ENCODE data around the gene ADAMTS15. TPM values are rescaled to one million over a fixed set of nuclear protein-coding genes. Genes with fewer than 3 reads are reported as not detected.

The ADAMTS15 gene
- total RNA-seq, 1 donor from 2014 or later: 43.5 TPM

DNA sequence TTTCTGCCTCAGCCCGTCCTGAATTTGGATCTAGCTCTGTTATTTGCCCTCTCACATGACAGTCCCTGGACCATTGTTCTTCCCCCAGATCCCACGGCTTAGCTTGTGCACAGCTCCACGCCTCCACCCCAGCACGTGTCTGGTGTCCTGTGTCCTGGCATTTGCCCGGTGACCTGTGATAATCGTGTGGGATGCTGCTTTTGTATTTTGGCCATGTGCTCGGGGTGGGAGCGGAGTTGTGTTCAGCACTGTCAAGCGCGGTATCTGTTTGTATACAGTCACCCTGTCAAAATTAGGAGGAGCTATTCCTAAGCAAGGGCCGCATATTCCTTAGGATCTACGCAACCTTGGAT lies 31.9 kb upstream of the ADAMTS15 start:
- DNase-seq: no peak
- intact Hi-C loops (cut with DNase I): no loop called here
- ATAC-seq (ENCODE audit: poor library complexity): no peak

DNA sequence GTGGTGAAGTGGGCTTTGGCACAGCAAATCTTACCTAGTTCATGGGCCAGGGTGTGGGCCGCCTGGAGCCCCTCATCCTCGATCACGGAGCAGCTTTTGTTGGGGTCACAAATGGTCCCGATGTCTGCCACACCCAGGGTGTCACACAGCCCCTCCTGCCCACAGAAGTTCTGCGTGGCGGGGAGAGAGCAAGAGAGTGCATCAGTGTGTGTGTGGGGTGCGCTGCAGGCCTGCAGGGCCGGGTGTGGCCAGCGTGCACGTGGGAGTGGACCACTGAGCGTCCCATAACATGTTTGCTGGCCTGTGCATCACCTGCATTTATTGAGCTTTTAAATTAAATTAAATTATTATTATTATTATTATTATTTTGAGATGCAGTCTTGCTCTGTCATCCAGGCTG lies 31.5 kb upstream of the ADAMTS15 start:
- intact Hi-C loops (cut with DNase I): no loop called here
- no peak for ATAC-seq (ENCODE audit: poor library complexity)
- no peak for DNase-seq

DNA sequence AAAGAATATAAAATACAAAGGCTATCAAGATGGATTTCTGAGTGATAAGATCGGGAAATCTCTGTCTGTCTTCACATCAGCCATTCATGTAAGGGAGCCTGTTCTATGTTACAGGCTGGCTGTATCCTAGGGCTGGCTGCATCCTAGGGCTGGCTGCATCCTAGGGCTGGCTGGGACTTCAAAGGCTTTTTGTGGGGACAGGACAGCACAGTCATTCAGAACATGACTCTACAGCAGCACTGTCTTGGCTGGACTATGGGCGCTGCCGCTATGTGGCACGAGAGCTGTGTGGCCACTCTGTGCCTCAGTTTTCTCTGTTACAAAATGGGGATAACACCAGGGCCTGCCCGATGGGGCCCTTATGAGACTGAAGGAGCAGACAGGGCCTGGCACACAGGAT lies 30.2 kb upstream of the ADAMTS15 start:
- ATAC-seq (ENCODE audit: poor library complexity) (no peak), DNase-seq (no peak)
- intact Hi-C loops (cut with DNase I): no loop called here

DNA sequence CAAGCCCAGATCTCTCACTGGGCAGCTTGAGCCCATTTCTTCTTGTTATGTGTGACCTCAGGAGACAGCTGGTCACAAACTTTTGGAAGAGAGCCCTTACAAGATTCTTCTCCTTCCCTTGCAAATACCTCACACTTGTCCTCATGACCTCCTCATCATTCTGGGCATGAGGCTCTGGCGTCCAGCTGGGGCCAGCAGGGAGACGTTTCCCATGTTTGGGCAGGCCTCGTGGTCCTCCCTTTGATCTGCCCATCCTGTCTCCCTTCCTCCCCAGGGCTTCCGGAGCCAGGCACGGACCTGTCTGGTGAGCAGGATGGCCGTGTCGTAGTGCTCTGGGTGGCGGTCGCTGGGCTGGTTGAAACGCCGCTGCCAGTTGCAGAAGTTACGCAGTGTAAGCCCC lies 29.7 kb upstream of the ADAMTS15 start:
- intact Hi-C loops (cut with DNase I): no loop called here
- DNase-seq (no peak), ATAC-seq (ENCODE audit: poor library complexity) (no peak)

DNA sequence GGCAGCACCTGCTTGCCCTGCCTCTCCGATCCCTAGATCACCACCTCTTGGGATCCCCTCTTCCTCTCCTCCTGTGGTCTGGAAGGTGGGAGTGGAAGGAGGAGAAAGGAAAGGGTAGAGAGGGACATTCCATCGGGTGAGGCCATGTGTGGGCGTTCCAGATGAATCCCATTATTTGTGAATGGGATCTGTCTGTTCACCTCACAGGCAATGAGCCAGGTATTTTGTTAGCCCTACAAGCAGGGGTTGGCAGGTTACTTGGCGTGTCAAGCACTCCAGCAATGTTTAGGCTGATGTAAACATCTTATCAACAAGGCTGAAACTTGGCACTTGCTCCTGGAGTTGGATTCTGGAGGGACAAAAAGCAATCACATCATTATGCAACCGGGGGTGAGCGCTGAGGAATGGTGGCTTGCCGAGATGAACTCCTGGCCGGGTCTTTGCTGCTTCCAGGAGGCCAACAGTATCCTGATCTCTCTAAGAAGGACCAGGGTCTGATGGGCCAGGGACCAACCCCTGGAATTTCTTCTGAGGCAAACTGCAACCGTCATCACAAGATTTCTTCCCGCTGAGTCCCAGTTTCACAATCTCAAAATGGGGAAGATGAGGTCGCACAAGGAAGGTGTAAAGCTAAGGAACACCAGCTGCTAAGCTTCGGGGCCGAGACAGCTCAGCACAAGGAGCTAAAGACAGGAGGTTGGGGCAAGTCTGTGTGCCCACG lies 27.8 kb upstream of the ADAMTS15 start:
- intact Hi-C loops (cut with DNase I): loop anchor here (5.0 kb wide), 1 partner anchor 208 kb away; no protein-coding TSS in a partner anchor
- ATAC-seq (ENCODE audit: poor library complexity) (peak; percentile 26), DNase-seq (no peak)

DNA sequence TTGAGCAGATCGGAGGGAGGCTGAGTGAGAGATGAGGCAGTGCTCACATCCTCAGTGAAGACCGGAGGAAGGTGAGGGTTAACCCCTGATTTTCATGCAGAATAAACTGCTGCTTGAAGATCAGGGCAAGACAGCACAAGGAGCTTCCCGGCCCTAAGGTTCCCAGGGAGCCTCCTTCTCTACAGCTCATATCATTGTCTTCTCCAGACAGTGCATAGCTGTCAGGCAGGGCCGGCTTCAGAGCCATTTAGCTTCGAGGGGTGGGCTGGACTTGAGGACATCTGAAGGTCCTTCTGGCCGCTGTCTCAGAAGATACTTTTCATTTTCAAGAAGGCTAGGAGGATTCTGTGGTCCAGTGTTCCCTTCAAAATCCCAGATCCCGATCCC lies 27.3 kb upstream of the ADAMTS15 start:
- intact Hi-C loops (cut with DNase I): loop anchor here (5.0 kb wide), 1 partner anchor 209 kb away; no protein-coding TSS in a partner anchor
- DNase-seq (no peak), ATAC-seq (ENCODE audit: poor library complexity) (no peak)

DNA sequence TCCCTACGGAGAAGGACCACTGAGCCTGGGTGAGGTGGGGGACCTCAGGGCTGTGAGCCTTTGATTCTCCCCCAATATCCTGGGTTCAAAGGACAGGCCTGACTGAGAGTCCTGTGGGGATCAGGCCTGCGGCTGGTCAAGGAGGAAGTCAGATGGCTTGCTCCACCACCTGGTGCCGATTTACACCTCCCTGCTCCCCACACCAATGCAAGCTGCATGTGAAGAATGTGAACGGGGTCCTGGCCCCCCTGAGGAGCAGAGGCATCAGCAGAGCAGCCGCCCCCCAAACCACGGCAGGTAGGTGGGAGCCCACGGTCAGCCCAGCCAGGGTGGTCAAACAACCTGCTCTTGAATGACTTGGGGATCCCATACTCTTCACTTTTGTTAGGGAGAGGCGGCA lies 26.7 kb upstream of the ADAMTS15 start:
- intact Hi-C loops (cut with DNase I): loop anchor here (5.0 kb wide), 1 partner anchor 209 kb away; no protein-coding TSS in a partner anchor
- ATAC-seq (ENCODE audit: poor library complexity) (no peak), DNase-seq (no peak)

DNA sequence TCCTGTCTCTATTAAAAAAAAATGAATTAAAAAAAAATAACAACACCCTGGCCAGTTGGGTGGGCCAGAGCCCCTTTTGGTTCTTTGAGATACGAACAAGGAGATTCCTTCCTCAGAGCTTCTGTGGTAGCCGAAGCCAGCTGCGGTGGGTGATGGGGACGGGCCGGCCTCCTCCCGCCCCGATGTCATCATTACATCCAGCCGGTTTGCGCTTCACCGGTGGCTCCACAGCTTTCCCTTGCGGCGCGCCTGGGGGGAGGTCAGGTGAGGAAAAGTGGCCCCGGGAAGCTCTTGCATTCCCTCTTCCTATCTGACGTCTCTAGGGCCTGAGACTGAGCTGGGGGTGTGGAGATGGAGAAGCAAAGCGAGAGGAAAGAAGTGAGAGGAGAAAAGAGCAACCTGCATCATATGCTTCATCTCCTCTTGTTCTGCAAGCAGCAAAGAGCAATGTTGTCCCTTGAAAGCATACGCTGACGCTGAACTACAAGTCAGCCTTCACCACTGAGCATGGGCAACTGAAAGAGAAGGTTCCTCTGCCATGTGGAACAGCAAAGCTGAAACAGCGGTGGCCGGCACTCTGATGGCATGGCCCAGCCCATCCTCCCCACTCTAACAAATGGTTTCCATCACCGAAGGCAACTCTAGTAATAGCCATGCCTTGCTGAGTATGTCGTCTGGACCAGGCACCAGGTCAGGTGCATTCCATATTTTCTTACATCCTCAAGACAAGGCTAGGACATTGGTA lies 26.0 kb upstream of the ADAMTS15 start:
- DNase-seq: no peak
- ATAC-seq (ENCODE audit: poor library complexity): no peak
- intact Hi-C loops (cut with DNase I): loop anchor here (5.0 kb wide), 1 partner anchor 210 kb away; no protein-coding TSS in a partner anchor

DNA sequence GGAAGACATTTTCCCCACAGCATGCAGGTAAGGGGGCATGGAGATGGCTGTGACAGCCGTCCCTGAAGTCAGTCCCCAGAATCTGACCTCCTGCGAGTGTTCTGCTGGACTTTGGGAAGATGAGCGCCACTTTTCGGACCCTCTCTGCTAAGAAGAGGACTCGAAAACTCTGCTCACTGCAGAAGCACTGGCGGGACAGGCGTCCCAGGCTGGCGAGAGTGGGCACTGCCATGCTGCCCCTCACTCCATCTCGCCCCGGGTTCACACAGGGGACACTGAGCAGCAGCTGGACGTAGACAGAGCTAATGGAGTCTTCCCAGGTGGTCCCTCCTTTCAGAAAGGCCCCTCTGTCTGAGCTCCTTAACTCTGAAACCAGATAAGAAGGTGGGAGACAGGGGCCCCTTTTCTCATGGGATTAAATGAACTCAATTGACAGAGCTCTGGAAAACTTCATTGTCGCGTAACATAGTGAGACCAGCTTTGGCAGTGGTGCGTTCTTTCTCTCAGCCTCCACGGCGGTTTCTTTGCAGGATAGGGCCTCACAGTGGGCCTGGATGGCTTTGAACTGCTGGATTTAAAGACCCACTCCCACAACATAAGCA lies 24.8 kb upstream of the ADAMTS15 start:
- ATAC-seq (ENCODE audit: poor library complexity) (no peak), DNase-seq (no peak)
- intact Hi-C loops (cut with DNase I): loop anchor here (5.0 kb wide), 1 partner anchor 211 kb away; no protein-coding TSS in a partner anchor

DNA sequence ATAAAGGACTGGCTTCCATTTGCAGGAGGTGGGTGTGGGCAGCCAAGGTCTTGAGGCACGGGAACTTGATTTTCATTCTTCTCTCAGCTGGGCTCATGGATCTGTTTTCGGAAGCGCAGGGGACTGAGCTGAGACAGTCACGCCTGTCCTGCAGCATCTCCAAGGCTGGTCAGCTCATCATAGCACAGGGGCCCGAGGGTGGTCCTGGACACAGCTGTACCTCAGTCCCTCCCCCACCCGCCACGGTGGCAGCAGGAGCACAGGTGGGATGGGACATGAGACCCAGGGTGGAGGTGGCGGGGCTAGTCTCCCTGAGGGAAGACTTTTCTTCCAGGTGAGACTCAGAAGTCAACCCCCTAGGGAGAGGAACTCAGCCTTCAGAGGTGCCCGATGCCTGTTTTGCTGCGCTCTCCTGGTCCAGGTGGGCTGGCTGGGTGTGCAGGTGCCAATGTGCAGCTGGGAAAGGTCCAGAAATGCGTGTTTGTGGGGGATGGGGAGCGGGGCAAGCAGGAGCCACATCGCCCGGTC lies 23.8 kb upstream of the ADAMTS15 start:
- DNase-seq (no peak), ATAC-seq (ENCODE audit: poor library complexity) (no peak)
- intact Hi-C loops (cut with DNase I): loop anchor here (5.0 kb wide), 1 partner anchor 212 kb away; no protein-coding TSS in a partner anchor

DNA sequence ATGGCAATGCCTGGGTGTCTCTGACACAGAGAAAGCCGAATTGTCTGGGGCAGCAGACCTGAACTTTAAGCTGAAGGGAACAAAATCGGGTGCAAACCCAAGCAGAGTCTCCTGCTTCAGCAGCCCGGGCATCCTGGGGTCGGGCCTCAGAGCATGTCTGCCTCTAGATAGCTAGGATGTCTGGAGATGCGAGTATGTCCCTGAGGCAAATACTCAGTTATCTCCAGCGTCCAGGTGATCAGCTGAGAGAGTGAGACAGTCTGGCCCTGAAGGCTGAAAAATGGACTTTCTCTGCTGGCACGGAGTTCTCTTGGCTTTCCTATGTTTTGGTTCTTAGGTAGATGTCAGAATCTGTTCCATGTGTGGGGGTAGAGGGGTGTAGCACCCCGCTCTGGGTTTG lies 23.3 kb upstream of the ADAMTS15 start:
- DNase-seq (no peak), ATAC-seq (ENCODE audit: poor library complexity) (no peak)
- intact Hi-C loops (cut with DNase I): no loop called here

DNA sequence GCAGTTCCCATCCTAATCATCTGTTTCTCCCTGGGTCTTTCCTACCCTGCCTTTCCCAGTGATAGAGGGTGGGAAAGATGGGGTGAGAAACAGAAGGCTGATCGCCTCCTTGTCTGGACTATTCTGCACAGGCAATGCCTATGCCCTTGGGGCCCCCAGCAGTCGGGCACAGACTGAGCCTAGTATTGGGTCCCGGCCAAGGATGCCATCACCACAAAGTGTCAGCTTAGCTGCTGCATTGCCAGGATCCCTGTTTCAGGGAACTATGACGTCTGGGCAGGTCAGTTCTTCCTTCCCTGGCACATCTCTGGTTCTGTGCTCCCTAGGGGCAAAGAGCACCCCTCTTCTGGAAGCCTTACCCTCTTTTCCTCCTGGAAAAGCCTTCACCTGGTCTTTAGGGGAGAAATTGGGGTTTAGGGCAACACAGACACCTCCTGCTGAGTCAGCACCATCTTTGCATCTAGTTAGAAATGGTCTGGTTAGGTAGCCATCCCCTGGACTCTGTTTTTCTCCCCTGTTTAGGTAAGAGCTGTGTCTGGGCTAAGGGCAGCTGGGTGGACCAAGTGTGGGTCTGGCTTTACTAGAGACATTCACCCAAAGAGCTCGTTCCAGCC lies 22.1 kb upstream of the ADAMTS15 start:
- intact Hi-C loops (cut with DNase I): no loop called here
- no peak for DNase-seq
- ATAC-seq (ENCODE audit: poor library complexity): peak; percentile 14

DNA sequence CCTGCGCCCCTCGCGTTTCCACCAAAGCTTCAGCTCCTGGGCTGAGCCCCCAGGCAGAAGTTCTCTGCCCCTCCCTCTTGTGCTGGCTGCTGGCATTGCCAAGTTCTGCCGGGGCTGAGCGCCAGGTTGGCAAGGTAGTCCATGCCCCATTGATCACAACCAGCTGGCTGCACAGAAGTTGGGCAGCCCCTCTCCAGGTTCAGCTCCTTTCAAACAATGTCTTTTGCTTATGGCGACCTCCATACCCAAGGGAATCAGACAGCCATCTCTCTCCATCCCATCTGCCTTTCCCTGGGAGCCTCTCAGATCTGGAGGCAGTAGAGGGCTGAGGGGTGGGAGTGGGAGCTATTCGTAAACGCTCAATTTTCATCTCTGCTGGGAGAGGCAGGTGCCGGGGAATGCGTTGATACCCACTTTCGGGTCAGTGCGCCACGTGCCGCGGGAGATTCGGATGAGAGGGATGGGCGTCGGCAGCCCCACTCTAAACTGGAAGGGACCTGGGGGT lies 21.6 kb upstream of the ADAMTS15 start:
- intact Hi-C loops (cut with DNase I): no loop called here
- DNase-seq: no peak
- peak; percentile 6 for ATAC-seq (ENCODE audit: poor library complexity)

DNA sequence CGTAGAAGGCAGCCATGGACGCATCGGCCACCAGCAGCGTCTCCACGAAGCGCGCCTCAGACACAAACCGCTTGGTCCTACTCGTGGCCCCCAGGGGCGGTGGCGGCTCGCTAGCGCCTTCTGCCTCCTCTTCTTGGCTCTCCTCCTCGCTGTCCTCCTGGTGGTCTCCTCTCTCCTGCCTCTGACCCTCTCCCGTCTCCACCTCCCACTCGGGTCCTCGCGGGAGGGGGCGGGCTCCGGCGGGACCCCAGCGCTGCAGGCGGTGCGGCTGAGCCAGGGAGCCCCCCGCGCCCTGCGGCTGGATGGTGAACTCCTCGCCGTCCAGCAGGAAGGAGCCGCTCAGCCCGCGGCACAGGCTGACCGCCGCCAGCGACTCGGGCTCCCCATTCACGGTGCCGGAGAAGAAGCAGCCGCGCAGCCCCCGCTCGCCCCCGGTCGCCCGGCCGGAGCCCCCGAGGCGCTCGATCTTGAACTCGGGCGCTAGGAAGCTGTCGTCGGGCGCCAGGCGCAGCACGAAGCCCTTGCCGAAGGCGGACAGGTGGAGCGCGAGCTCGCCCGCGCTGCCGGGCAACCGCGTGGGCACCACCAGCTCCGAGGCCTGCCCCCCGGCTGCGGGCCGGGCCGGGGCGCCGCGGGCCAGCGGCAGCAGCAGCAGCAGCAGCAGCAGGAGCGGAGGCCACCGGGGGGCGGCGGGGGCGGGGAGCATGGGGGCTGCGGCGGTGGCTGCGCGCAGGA lies 20.7 kb upstream of the ADAMTS15 start:
- intact Hi-C loops (cut with DNase I): no loop called here
- ATAC-seq (ENCODE audit: poor library complexity) (peak; percentile 23), DNase-seq (no peak)

DNA sequence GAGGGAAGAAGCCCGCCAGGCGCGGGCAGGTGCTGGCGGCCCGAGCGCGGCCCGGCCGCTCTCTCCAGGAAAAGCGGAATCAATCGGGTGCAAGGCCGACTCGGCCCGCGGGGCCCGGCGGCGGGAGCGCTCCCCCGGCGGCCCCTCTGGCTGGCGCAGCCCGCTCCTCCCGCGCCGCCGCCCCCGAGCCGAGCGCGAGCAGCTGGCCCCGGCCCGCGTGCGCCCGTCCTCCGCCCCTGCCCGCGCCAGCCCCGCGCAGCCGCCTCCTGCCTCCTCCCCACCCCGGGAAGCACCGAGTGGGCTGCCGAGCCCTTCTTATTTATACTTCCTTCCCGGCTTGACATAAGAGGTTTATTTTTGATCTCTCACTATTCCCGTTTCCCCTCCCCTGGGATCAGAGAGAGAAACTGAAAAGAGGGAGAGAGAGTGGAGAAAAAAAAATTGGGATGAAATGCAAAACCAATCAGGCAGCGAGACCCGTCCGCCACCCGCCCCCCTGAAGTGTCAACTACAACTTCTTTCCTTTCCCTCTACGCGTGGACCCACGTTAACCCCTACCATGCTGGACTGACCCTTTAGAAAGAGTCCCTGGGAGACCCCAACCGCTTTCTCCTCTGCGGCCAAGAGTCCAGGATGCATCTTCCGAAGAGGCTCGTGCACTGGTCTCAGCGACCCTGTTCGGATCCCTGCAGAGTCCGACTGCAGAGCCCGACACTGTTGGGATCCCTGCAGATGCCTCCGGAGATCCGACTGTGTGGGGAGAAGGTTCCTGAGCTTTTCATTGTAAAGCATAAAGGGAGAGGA lies 19.9 kb upstream of the ADAMTS15 start, which contains the start of gene ADAMTS8:
TSS of gene ADAMTS8 (minus strand) at position 294 of the 804 bp plus-strand sequence. CDS start 323 bp downstream, outside the sequence.
- intact Hi-C loops (cut with DNase I): no loop called here
- no peak for DNase-seq
- no peak for ATAC-seq (ENCODE audit: poor library complexity)

DNA sequence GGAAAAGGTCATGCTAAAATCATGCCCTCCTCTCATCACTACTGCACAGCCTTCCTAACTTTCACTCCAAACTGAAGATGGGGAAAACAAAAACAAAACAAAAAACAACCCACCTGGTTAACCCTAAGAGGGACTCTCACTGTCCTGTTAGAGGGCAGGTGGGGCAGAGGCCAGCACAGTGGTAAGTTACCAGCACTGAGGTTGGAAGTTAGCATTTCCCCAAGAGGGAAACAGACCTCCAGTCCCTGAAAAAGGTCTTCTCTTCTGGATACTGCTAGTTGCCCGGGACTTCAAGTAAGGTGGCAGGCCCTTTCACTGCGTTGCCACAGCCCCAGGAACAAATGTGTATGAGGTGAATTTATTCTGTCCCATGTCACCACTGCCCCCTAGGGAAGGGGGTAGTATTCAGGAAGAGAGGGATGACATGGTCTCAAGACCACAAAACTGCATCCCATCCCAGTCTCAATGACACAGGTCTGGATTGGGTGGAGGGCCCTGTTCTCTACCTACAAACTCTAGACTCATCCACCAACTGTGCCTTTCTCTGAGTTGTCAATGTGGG lies 19.2 kb upstream of the ADAMTS15 start:
- intact Hi-C loops (cut with DNase I): no loop called here
- DNase-seq: no peak
- no peak for ATAC-seq (ENCODE audit: poor library complexity)

DNA sequence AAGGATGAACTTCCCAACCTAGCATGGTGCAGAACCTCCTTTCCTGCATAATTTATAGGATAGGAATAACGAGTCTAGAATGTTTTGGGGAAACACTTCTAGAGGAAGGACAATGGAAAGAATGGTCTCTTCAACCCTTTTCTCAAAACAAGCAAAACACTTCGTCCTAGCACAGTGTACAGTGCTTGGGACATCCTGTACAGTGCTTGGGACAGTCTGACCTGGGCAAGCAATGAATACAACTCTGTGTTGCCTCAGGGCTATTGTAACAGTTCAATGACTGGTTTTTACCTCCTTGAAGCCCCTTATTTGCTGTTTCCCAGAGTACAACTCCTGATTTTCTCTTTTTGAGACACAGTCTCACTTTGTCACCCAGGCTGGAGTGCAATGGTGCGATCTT lies 18.5 kb upstream of the ADAMTS15 start:
- DNase-seq: no peak
- no peak for ATAC-seq (ENCODE audit: poor library complexity)
- intact Hi-C loops (cut with DNase I): loop anchor here (2.0 kb wide), 1 partner anchor 467 kb away; no protein-coding TSS in a partner anchor
